ENCODE results near the gene ALG14.

ALG14 gene

GRCh38 chr1:94961582-94961981 lies 111.2 kb downstream of the ALG14 start:
- no peak overlapping the region for H3K27ac ChIP-seq
- no peaks in the 10 kb centered on the region for H3K27me3 ChIP-seq (replicated peaks)
- no peak for DNase-seq
- in situ Hi-C loops (cut with HindIII; ENCODE audit: low pct_ligation_motif_present, low sequenced_read_pairs): no loop called here
- no peak overlapping the region for H3K4me3 ChIP-seq (ENCODE audit: low read depth, low read length)
- TF ChIP-seq CTCF (IDR thresholded peaks at IDR 0.05; ENCODE audit: low read depth, low read length, missing control alignments): no peak
- H3K36me3 ChIP-seq (replicated peaks): no peaks in the 10 kb centered on the region

DNA sequence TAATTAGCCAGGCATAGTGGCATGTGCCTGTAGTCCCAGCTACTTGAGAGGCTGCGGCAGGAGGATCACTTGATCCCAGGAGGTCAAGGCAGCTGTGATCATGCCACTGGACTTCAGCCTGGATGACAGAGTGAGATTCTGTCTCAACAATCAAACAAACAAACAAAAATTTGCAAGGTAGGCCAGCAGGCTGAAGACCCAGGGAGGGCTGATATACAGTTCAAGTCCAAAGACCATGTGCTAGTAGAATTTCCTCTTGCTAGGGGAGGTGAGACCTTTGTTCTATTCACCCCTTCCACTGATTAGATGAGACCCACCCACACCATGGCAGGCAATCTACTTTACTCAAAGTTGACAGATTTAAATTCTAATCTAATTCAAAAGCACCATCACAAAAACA lies 114.7 kb downstream of the ALG14 start:
- TF ChIP-seq CTCF (IDR thresholded peaks at IDR 0.05; ENCODE audit: low read depth, low read length, missing control alignments): no peak
- in situ Hi-C loops (cut with HindIII; ENCODE audit: low pct_ligation_motif_present, low sequenced_read_pairs): no loop called here
- Histone ChIP-seq H3K27me3 (replicated peaks) (no peaks in the 10 kb centered on the region), H3K27ac (no peak overlapping the region), H3K36me3 (replicated peaks) (no peaks in the 10 kb centered on the region), H3K4me3 (ENCODE audit: low read depth, low read length) (no peak overlapping the region)
- no peak for DNase-seq

DNA sequence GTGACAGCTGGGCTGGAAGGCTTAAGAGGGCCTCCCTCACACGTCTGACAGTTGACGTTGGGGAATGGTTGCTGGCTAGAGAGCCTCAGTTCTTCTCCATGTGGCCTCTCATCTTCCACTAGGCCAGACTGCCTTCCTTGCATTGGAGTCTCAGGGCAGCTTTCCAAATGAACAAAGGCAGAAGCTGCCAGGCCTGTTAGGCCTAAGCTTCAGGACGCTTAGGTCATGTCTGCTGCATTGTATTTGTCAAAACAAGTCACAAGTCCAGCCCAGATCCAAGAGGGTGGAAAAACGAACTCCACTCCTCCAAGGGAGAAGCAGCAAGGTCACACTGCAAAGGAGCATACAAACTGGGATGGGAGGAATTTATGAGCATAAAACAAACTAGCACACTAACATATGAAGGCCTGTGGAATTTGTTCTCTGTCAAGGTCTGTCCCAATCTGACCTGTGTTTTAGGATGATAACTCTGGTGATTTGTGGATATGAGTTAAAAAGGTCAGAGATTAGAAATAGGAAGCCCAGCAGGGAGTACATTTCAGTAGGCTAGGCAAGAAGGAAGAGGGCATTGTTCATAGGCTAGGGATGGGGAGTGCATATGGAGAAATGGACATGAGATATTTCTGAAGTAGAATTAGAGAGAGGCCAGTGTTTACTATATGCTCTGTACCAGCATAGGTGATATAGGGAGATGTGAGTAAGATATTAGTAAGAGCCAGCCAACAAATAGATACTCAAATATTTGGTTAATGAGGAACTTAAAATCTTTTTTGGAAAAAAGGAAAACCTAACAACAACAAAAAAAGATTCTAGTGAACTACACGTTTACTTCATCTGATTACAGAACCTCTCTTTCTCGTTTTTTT lies 116.8 kb downstream of the ALG14 start:
- Histone ChIP-seq H3K27ac (no peak overlapping the region), H3K36me3 (replicated peaks) (no peaks in the 10 kb centered on the region), H3K4me3 (ENCODE audit: low read depth, low read length) (no peak overlapping the region), H3K27me3 (replicated peaks) (no peaks in the 10 kb centered on the region)
- no peak for TF ChIP-seq CTCF (IDR thresholded peaks at IDR 0.05; ENCODE audit: low read depth, low read length, missing control alignments)
- DNase-seq: no peak
- in situ Hi-C loops (cut with HindIII; ENCODE audit: low pct_ligation_motif_present, low sequenced_read_pairs): no loop called here

GRCh38 chr1:94954263-94955220 lies 118.2 kb downstream of the ALG14 start:
- in situ Hi-C loops (cut with HindIII; ENCODE audit: low pct_ligation_motif_present, low sequenced_read_pairs): no loop called here
- no peak for DNase-seq
- Histone ChIP-seq H3K27ac (no peak overlapping the region), H3K36me3 (replicated peaks) (no peaks in the 10 kb centered on the region), H3K27me3 (replicated peaks) (no peaks in the 10 kb centered on the region), H3K4me3 (ENCODE audit: low read depth, low read length) (no peak overlapping the region)
- no peak for TF ChIP-seq CTCF (IDR thresholded peaks at IDR 0.05; ENCODE audit: low read depth, low read length, missing control alignments)

GRCh38 chr1:94953746-94954145 lies 119.0 kb downstream of the ALG14 start:
- Histone ChIP-seq H3K27me3 (replicated peaks) (no peaks in the 10 kb centered on the region), H3K4me3 (ENCODE audit: low read depth, low read length) (no peak overlapping the region), H3K27ac (no peak overlapping the region), H3K36me3 (replicated peaks) (no peaks in the 10 kb centered on the region)
- TF ChIP-seq CTCF (IDR thresholded peaks at IDR 0.05; ENCODE audit: low read depth, low read length, missing control alignments): no peak
- in situ Hi-C loops (cut with HindIII; ENCODE audit: low pct_ligation_motif_present, low sequenced_read_pairs): no loop called here
- DNase-seq: no peak
